ENCODE measurements around the gene CTXND2. TPM values are rescaled to one million over a fixed set of nuclear protein-coding genes. Genes with fewer than 3 reads are reported as not detected.
"Not testable (repeated sequence)": the region's sequence is repeated elsewhere in the genome, so short reads cannot be mapped to it uniquely, and the experiment has no call there.

Gene CTXND2
- total RNA-seq, 3 donors from 2014 or later = not detected

DNA sequence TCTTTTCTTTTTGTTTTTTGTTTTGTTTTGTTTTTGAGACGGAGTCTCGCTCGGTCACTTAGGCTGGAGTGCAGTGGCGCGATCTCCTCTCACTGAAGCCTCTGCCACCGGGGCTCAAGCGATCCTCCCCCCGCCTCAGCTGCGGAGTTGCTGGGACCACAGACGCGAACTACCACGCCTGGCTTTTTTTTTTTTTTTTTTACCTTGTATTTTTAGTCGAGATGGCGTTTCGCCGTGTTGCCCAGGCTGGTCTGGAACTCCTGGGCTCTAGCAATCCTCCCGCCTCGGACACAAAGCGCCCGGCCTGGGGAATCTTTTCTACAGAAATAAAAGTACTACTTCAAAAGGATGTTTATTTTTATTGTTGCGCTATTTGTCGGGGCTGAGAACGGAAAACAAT, 38.1 kb downstream of the CTXND2 start:
- H3K4me3 ChIP-seq = peak overlapping the region in 2 of 3 donors; percentile 73 to 87
- H3K36me3 ChIP-seq = no peaks in the 10 kb centered on the region
- no peaks in the 10 kb centered on the region for H3K27me3 ChIP-seq
- no peaks in the 10 kb centered on the region for H3K9me3 ChIP-seq
- H3K27ac ChIP-seq = no peak overlapping the region
- peak in 1 of 2 donors; percentile 25 for DNase-seq (ENCODE audit: low spot score in 2 of 2)
- intact Hi-C loops (cut with DNase I; ENCODE audit: low total_unique reads) = no loop called here
- TF ChIP-seq, protein P1, sequence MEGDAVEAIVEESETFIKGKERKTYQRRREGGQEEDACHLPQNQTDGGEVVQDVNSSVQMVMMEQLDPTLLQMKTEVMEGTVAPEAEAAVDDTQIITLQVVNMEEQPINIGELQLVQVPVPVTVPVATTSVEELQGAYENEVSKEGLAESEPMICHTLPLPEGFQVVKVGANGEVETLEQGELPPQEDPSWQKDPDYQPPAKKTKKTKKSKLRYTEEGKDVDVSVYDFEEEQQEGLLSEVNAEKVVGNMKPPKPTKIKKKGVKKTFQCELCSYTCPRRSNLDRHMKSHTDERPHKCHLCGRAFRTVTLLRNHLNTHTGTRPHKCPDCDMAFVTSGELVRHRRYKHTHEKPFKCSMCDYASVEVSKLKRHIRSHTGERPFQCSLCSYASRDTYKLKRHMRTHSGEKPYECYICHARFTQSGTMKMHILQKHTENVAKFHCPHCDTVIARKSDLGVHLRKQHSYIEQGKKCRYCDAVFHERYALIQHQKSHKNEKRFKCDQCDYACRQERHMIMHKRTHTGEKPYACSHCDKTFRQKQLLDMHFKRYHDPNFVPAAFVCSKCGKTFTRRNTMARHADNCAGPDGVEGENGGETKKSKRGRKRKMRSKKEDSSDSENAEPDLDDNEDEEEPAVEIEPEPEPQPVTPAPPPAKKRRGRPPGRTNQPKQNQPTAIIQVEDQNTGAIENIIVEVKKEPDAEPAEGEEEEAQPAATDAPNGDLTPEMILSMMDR (IDR thresholded peaks at IDR 0.05) = no peak
- TF ChIP-seq POLR2AphosphoS5 (IDR thresholded peaks at IDR 0.05) (no peak), POLR2A (IDR thresholded peaks at IDR 0.05) (no peak)
- H3K4me1 ChIP-seq = no peaks in the 10 kb centered on the region

DNA sequence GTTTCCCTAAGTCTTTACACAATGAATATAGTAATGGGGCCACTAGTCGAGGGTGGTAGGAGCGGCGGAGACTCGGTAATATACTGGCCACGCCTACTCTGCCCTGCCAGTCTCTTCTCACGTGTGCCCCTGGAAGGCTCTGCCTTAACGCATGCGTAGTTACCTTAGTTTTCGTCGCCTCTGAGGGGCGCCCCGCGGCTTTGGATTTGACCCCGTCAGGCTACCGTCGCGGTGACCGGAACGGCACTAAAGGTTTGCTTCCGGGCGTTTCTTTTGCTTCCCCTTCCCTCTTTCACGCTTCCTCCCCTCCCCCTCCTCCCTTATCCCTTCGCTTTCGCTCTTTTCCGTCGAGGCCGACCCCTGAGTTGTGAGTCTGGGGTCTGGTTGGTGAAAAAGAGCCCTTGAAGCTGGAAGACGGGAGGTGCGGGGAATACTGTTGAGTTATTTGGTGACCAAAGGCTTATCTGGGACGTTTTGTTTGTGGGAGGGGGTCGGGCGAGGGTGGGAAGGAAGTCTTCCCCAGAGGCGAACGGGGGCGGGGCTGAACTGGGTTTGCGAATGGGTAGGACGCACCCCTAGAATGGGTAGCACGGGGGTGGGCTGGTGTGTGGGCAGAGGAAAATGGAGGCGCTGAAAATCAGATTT, 39.3 kb downstream of the CTXND2 start, which contains the start of gene SETDB1:
Gene SETDB1 (plus strand): TSS at position 267 of the 645 bp plus-strand sequence. CDS start 1,352 bp downstream, outside the sequence.
- intact Hi-C loops (cut with DNase I; ENCODE audit: low total_unique reads) = no loop called here
- Histone ChIP-seq H3K27me3 (no peaks in the 10 kb centered on the region), H3K4me3 (peak within 1 kb of the TSS; percentile 65 to 87 (median 73)), H3K36me3 (no peaks in the 10 kb centered on the region), H3K9me3 (no peaks in the 10 kb centered on the region), H3K27ac (peak within 1 kb of the TSS; percentile 92 to 93), H3K4me1 (no peaks in the 10 kb centered on the region)
- TF ChIP-seq POLR2A (IDR thresholded peaks at IDR 0.05) (no peak), POLR2AphosphoS5 (IDR thresholded peaks at IDR 0.05) (peak; percentile 64 to 74 (median 71))
- TF ChIP-seq, protein P1 (IDR thresholded peaks at IDR 0.05) = no peak
- DNase-seq (ENCODE audit: low spot score in 2 of 2) = peak; percentile 92 to 93

DNA sequence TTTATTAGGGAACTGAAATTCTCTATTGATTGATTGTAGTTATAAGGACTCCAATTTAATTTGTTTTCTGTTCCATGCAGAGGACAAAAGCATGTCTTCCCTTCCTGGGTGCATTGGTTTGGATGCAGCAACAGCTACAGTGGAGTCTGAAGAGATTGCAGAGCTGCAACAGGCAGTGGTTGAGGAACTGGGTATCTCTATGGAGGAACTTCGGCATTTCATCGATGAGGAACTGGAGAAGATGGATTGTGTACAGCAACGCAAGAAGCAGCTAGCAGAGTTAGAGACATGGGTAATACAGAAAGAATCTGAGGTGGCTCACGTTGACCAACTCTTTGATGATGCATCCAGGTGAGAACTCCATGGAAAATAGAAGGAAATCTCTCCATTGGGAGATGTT, 40.7 kb downstream of the CTXND2 start:
- TF ChIP-seq POLR2A (IDR thresholded peaks at IDR 0.05) (no peak), POLR2AphosphoS5 (IDR thresholded peaks at IDR 0.05) (no peak)
- TF ChIP-seq, protein P1 (IDR thresholded peaks at IDR 0.05) = no peak
- no peaks in the 10 kb centered on the region for H3K4me1 ChIP-seq
- no peaks in the 10 kb centered on the region for H3K36me3 ChIP-seq
- intact Hi-C loops (cut with DNase I; ENCODE audit: low total_unique reads) = no loop called here
- no peak overlapping the region for H3K27ac ChIP-seq
- H3K4me3 ChIP-seq = no peak overlapping the region
- DNase-seq (ENCODE audit: low spot score in 2 of 2) = no peak
- H3K27me3 ChIP-seq = no peaks in the 10 kb centered on the region
- no peaks in the 10 kb centered on the region for H3K9me3 ChIP-seq

DNA sequence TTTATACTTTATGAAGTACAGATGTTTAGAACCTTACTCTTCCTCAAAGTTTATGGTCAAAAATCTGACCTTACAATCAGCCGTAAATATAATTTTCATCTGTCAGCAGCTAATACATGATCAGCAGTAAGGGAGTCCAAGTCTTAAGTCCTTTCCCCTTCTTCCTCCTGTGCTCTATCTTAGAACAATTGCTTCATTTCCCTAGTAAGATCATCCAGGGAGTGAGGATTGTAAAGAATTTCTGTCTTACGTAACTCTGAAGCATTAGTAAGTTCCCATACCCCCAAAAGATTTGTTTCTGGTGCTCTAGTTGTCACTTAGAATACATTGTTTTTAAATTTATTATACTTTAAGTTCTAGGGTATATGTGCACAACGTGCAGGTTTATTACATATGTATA, 41.4 kb downstream of the CTXND2 start:
- TF ChIP-seq POLR2AphosphoS5 (IDR thresholded peaks at IDR 0.05) (no peak), POLR2A (IDR thresholded peaks at IDR 0.05) (no peak)
- TF ChIP-seq, protein P1 (IDR thresholded peaks at IDR 0.05) = no peak
- intact Hi-C loops (cut with DNase I; ENCODE audit: low total_unique reads) = no loop called here
- Histone ChIP-seq H3K36me3 (no peaks in the 10 kb centered on the region), H3K9me3 (no peaks in the 10 kb centered on the region), H3K27me3 (no peaks in the 10 kb centered on the region), H3K4me3 (no peak overlapping the region), H3K27ac (no peak overlapping the region), H3K4me1 (no peaks in the 10 kb centered on the region)
- DNase-seq (ENCODE audit: low spot score in 2 of 2) = no peak

DNA sequence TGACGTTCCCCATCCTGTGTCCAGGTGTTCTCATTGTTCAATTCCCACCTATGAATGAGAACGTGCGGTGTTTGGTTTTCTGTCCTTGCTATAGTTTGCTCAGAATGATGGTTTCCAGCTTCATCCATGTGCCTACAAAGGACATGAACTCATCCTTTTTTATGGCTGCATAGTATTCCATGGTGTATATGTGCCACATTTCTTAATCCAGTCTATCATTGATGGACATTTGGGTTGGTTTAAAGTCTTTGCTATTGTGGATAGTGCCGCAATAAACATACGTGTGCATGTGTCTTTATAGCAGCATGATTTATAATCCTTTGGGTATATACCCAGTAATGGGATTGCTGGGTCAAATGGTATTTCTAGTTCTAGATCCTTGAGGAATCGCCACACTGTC, 41.8 kb downstream of the CTXND2 start:
- H3K36me3 ChIP-seq; H3K9me3 ChIP-seq; H3K27ac ChIP-seq; H3K27me3 ChIP-seq; DNase-seq (ENCODE audit: low spot score in 2 of 2); intact Hi-C loops (cut with DNase I; ENCODE audit: low total_unique reads); H3K4me1 ChIP-seq; H3K4me3 ChIP-seq: not testable (repeated sequence)

Measured in breast epithelium (tissue), 4 donors.